ENCODE results near the gene OR2T27. TPM values are rescaled to one million over a fixed set of nuclear protein-coding genes. Genes with fewer than 3 reads are reported as not detected.

OR2T27 gene, protein sequence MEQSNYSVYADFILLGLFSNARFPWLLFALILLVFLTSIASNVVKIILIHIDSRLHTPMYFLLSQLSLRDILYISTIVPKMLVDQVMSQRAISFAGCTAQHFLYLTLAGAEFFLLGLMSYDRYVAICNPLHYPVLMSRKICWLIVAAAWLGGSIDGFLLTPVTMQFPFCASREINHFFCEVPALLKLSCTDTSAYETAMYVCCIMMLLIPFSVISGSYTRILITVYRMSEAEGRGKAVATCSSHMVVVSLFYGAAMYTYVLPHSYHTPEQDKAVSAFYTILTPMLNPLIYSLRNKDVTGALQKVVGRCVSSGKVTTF
- not detected in 2 replicates for total RNA-seq

DNA sequence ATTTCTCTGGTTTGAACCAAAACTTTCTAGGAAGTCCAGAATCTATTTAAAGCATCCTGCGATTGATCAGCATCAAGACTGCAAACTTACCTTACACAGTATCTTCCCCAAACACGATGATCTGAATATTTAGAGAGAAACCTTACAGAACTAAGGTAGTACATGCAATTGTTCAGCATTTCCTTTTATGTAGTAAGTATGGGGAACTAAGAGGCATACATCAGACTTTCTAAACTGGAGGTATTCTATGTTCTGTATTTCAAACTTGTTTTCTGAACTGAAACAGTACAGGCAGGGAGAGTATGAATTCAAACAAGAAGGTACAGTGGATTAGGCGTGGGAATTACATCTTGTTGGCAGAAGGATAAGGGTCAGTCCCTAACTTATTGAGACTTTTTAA lies at the start of gene OR2T27:
TSS of gene OR2T27 (minus strand) at position 175 of the 400 bp plus-strand sequence. CDS start 4,644 bp downstream, outside the sequence.

DNA sequence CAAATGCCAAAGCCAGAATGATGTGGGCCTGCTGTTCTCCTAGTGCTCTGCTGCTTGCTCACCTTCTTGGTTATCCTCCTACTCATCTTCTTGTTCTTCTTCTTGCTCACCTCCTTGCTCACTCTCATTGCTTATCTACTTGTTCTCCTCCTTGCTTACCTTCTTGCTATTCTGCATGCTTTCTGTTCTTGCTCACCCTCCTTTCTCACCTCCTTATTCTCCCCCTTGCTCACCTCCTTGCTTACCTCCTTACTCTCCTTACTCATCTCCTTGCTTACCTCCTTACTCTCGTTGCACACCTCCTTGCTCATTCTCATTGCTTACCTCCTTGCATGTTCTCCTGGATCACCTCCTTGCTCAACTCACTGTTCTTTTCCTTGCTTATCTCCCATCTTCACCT lies 47.4 kb upstream of the OR2T27 start, which contains the start of gene OR14I1:
TSS of gene OR14I1 (minus strand) at position 53 of the 400 bp plus-strand sequence.

DNA sequence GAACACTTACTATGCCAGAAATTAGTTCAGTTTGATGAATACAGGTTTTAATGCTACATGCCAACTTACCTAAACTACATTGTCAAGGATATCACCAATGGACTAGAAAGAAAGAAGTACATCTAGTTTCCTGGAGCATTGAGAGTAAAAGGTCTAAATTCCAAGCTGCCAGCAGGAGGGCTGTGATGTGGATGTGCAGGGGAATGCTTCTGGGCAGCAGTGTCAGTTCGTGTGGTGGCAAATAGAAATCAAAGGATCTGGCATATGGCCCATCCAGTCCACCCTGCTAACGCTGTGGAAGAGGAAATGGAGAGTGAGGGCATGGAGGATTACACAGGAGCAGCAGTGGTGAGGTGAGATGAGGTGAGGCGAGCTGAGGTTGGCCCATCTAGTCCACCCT lies 10.2 kb downstream of the OR2T27 start, which contains the start of gene OR2T35:
TSS of gene OR2T35 (minus strand) at position 101 of the 400 bp plus-strand sequence. CDS start 6,020 bp downstream, outside the sequence.

DNA sequence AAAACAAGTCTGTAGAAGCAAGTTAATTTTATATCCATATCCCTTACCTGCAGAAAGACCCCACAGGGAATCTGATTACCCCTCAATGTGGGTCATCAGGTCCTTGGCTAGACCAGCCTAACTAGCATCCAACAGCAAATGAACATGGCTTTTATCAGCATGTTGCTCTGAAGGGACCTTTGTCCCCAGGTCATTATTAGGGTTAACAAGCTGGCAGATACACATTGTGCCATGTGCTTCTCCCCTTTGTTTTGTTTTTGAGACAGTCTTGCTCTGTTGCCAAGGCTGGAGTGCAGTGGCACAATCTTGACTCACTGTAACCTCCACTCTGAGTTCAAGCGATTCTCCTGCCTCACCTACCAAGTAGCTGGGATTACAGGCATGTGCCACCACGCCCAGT lies 20.3 kb downstream of the OR2T27 start, which contains the start of gene OR2T11:
TSS of gene OR2T11 (minus strand) at position 101 of the 400 bp plus-strand sequence. CDS start 7,963 bp downstream, outside the sequence.

Other genes with a start within 250 kb of the OR2T27 start
- not detected in 2 replicates for gene OR2T2, start 209.9 kb downstream of the OR2T27 start, total RNA-seq
- gene OR2T3, start 182.2 kb downstream of the OR2T27 start, total RNA-seq, result not detected in 2 replicates
- not detected in 2 replicates for gene OR2T5, start 166.9 kb downstream of the OR2T27 start, total RNA-seq
- gene OR2G6, start 147.5 kb downstream of the OR2T27 start, total RNA-seq, result not detected in 2 replicates
- gene OR2T29, start 92.8 kb downstream of the OR2T27 start, total RNA-seq, result not detected in 2 replicates
- gene OR2T34, start 80.8 kb downstream of the OR2T27 start, total RNA-seq, result not detected in 2 replicates
- gene OR2T10, start 57.8 kb downstream of the OR2T27 start, total RNA-seq, result not detected in 2 replicates
- not detected in 2 replicates for gene OR2T11, start 20.4 kb downstream of the OR2T27 start, total RNA-seq
- gene OR2T35, start 10.2 kb downstream of the OR2T27 start, total RNA-seq, result not detected in 2 replicates
- gene OR14I1, start 47.2 kb upstream of the OR2T27 start, total RNA-seq, result not detected in 2 replicates
- gene LYPD8, start 100.2 kb upstream of the OR2T27 start, total RNA-seq, result not detected in 2 replicates
- 18.3 and 19.3 TPM in 2 replicates for gene SH3BP5L, start 170.4 kb upstream of the OR2T27 start, total RNA-seq
- 15.3 and 18.0 TPM in 2 replicates for gene ZNF672, start 182.7 kb upstream of the OR2T27 start, total RNA-seq
- 14.4 and 18.8 TPM in 2 replicates for gene ZNF692, start 203.6 kb upstream of the OR2T27 start, total RNA-seq